ENCODE results near the gene ABCG1.
A peak's percentile ranks its signal among the peaks of the same experiment; 100 is the strongest.

DNA sequence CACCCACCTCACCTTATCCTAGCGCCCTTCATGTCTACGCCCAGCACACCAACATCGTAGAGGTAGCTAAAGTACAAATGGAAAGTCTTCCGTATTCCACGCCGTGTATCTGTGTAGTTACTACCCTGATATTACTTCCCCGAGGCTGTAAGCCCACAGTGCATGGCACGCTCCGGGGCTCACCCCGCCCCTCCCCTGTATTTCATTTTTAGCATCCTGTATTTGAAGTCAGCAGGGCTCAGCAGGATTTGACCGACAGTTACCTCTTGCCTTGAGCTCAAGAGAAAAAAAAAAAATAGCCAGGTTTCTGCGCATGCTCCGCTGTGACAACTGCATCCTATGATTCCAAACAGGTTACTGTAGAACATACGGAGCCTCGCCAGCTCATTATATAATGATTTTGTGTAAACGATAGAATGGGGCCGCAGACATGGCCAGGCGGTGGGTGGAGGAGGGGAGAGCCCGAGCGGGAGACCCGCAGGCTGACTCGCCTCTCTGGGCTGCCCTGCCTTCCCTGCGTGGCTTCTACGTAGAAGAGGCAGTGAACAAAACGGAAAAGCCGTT, 1.3 kb downstream of the ABCG1 start:
- TF ChIP-seq, protein P1, sequence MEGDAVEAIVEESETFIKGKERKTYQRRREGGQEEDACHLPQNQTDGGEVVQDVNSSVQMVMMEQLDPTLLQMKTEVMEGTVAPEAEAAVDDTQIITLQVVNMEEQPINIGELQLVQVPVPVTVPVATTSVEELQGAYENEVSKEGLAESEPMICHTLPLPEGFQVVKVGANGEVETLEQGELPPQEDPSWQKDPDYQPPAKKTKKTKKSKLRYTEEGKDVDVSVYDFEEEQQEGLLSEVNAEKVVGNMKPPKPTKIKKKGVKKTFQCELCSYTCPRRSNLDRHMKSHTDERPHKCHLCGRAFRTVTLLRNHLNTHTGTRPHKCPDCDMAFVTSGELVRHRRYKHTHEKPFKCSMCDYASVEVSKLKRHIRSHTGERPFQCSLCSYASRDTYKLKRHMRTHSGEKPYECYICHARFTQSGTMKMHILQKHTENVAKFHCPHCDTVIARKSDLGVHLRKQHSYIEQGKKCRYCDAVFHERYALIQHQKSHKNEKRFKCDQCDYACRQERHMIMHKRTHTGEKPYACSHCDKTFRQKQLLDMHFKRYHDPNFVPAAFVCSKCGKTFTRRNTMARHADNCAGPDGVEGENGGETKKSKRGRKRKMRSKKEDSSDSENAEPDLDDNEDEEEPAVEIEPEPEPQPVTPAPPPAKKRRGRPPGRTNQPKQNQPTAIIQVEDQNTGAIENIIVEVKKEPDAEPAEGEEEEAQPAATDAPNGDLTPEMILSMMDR (IDR thresholded peaks at IDR 0.05): no peak
- TF ChIP-seq POLR2AphosphoS5 (IDR thresholded peaks at IDR 0.05): peak in 1 of 3 donors; percentile 24
- TF ChIP-seq POLR2A (IDR thresholded peaks at IDR 0.05): no peak
